ENCODE data around the gene UGT1A5. TPM values are rescaled to one million over a fixed set of nuclear protein-coding genes. Genes with fewer than 3 reads are reported as not detected.

The UGT1A5 gene
- total and polyA plus RNA-seq, 10 of the 15 experiments (the other 5 are each of a cell fraction or from before 2014, with no cell fraction given) = not detected

GRCh38 chr2:233699424-233700027 lies 13.2 kb upstream of the UGT1A5 start:
- no peaks in the 10 kb centered on the region for H3K9me3 ChIP-seq (replicated peaks; ENCODE audit: control insufficient read depth, insufficient read depth, low read length)
- H3K27ac ChIP-seq (ENCODE audit: control insufficient read depth, insufficient read depth) = no peak overlapping the region
- CTCF ChIA-PET = no interaction called here
- no TSS peak for BruUV-seq (replicated peaks)
- H3K4me3 ChIP-seq = no peak overlapping the region
- no peak for FAIRE-seq
- POLR2A ChIA-PET = no interaction called here
- no peaks in the 10 kb centered on the region for H3K4me1 ChIP-seq (ENCODE audit: control insufficient read depth, insufficient read depth, low read length)
- no peak for DNase-seq (ENCODE audit: low read depth, low spot score)
- ATAC-seq = no peak
- RAD21 ChIA-PET (ENCODE audit: unreplicated experiment) = no interaction called here
- H3K9ac ChIP-seq (ENCODE audit: control insufficient read depth, insufficient read depth, low read length) = no peak overlapping the region
- H2AFZ ChIP-seq (ENCODE audit: control insufficient read depth, low read depth, low read length) = no peak overlapping the region
- no peaks in the 10 kb centered on the region for H3K79me2 ChIP-seq (ENCODE audit: control insufficient read depth, insufficient read depth, low read length)
- H3K36me3 ChIP-seq (ENCODE audit: control insufficient read depth in 2 of 2, insufficient read depth in 2 of 2, low read length in 1 of 2) = no peaks in the 10 kb centered on the region
- in situ Hi-C loops (cut with MboI) = no loop called here
- intact Hi-C loops (cut with micrococcal nuclease; ENCODE audit: unreplicated experiment) = no loop called here
- H3K4me2 ChIP-seq (ENCODE audit: control insufficient read depth, insufficient read depth) = no peak overlapping the region
- H4K20me1 ChIP-seq (ENCODE audit: control insufficient read depth, insufficient read depth) = no peaks in the 10 kb centered on the region
- H3K27me3 ChIP-seq (replicated peaks in 1 of 2; ENCODE audit: control insufficient read depth in 2 of 2, insufficient read depth in 2 of 2, low read length in 1 of 2) = no peaks in the 10 kb centered on the region
- 54% methylated on average over 8 of the region's 8 CpGs for WGBS (ENCODE audit: insufficient coverage, insufficient replicate concordance, low lambda C conversion rate, missing lambda C conversion rate)
- TF ChIP-seq ZBTB11 (CRISPR knock-in tag; IDR thresholded peaks at IDR 0.05) (no peak), IKZF2 (IDR thresholded peaks at IDR 0.05) (no peak), CREB1 (IDR thresholded peaks at IDR 0.05; ENCODE audit: low read depth) (no peak), ELK1 (IDR thresholded peaks at IDR 0.05; ENCODE audit: low read depth, low read length) (no peak), ZNF207 (IDR thresholded peaks at IDR 0.05; ENCODE audit: borderline replicate concordance) (no peak)
- SMC1A ChIA-PET (ENCODE audit: uncharacterized antibody, unreplicated experiment) = interaction anchor here (1.0 kb wide), 1 partner anchor 45 kb away, joined by 3 read pairs; no protein-coding TSS in a partner anchor

All from GM12878 (cell line).